GM12874 (cell line): Measurements from ENCODE around the gene GINS1.
A peak's percentile ranks its signal among the peaks of the same experiment; 100 is the strongest.

Experiments
- CTCF ChIP-seq: IDR thresholded peaks from 2 replicates; pipeline ENCODE4 v1.5.1; 2011; ENCODE audit warnings: low read depth, mild to moderate bottlenecking, control low read depth, low read length, moderate library complexity; ENCODE audit not compliant: insufficient read depth

GINS1 gene

DNA sequence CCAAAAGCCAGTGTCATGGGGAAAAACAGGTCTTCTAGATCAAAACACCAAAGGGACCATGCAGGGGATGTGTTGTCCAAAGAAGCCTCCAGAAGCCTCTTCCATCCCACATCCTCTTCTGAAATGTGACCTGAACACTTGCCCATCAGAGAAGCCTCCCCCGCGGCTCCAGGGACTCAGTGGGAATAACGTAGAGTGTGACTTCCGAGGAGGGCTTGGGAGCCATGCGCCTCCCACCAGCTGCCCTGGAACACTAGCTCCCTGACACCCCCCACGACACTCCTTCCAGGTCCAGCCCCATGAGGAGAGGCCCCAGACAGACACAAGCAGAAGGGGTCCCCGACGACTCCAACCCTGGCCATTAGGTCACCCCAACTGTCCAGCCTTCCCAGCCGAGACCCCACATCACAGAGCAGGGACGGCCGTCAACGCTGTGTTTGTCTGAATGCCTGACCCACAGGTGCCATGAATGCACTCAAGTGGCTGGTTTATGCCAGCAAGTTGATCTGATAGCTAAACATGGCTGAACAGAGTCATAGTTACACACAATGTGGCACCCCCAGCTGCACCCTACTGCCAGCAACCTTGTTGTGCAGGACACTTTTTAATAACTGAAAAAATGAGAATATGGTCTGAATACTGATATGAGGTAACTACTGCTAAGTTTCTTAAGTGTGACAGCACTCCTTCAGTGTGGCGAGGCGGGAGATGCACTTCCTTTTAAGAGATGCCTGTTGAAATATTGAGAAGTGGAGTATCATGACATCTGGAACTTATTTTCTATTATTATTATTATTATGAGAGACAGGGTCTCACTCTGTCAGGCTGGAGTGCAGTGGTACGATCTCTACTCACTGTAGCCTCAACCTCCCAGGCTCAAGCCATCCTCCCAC, 58.0 kb downstream of the GINS1 start:
- TF ChIP-seq CTCF, result no peak

GRCh38 chr20:25466846-25467245, 59.4 kb downstream of the GINS1 start:
- TF ChIP-seq CTCF, result no peak

DNA sequence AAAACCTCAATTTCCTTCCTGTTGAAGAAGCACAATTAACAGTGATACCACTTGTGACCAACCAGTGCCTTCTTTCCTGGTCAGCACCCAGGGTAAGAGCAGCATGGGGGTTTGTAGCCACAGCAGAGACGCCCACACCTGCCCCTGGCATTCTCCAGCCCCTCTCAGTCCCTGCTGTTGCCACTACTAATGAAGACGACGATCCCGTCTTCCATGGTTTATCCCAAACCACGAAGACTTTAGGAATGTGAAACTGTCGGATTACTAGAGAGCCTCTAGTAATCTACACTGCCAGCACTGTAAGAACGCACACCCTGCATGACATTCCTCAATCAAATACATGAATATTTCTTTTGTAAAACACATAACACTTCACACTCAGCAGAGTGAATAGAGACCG, 60.0 kb downstream of the GINS1 start:
- no peak for TF ChIP-seq CTCF

GRCh38 chr20:25468126-25469075, 60.9 kb downstream of the GINS1 start:
- TF ChIP-seq CTCF, result no peak

DNA sequence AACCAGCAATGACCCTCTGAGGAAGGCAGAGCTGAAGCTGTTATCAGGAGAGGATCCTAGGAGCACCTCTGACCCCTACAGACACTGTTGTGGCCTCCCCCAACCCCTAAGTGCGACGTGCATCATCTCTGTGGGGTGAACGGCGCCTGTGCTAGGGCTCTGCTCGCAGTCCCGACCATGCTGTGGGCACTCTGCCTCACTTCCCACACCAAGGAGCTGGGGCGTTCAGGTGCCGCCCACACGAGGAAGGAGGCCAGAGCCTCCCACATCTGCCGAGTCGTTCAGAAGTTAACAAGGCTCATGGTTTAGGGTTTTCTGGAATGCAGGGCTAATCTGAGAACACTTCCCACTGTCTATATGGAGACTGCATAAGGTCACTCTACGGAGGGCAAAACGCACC, 62.1 kb downstream of the GINS1 start:
- no peak for TF ChIP-seq CTCF

GRCh38 chr20:25470045-25470444, 62.6 kb downstream of the GINS1 start:
- TF ChIP-seq CTCF, result peak; percentile 69

DNA sequence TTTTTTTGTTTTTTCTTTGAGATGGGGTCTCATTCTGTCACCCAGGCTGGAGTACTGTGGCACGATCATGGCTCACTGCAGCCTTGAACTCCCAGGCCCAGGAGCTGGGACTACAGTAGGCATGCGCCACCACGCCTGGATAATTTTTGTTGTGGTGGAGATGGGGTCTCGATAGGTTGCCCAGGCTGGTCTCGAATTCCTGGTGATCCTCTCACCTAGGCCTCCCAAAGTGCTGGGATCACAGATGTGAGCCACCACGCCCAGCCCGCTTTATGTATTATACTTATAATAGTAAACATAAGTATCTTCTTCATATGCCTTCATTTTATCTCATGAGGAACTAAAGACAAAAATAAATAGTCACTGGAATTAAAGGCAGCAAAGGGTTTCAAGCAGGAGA, 63.5 kb downstream of the GINS1 start:
- no peak for TF ChIP-seq CTCF
